Renal cortex interstitium (tissue), 11 donors: ENCODE results near the gene C6orf163. TPM values are rescaled to one million over a fixed set of nuclear protein-coding genes. Genes with fewer than 3 reads are reported as not detected.
A peak's percentile ranks its signal among the peaks of the same experiment; 100 is the strongest.

ENCODE experiments used
- DNase-seq, 11 donors: peaks; one replicate each; pipeline ENCODE4 v3.0.0-alpha.2; 2013; ENCODE audit warnings: low read depth in 9 of 11, low spot score in 4 of 11; ENCODE audit errors: extremely low read depth in 1 of 11
- polyA plus RNA-seq, 3 donors: library from polyadenylated mRNA; unstranded; fragments of 120-200 nt; gene quantifications; one replicate each; pipeline ENCODE4 v1.2.1, GENCODE V29; 2013; ENCODE audit not compliant: insufficient read length in 3 of 3

C6orf163 gene
- polyA plus RNA-seq, 3 donors = 2.7 to 7.5 (median 3.0) TPM

GRCh38 chr6:87349896-87350295, 5.3 kb downstream of the C6orf163 start:
- DNase-seq = no peak

DNA sequence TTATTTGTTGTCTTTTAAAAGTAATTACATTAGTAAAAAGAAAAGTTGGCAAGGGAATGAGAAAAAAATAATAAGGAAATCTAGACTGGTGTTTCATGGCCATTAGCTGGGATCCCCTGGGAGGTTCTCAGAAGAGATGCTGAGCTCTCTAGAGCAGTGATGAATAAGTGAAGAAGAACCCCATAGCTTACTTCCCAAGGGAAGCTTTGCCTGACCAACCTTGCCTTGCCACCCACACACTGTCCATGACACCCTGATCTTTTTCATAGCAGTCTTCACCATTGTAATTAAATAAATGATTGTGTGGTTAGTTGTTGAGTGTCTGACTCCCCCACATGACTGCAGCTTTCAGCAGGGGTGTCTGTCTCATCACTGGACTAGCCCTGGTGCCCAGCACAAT, 5.9 kb downstream of the C6orf163 start:
- DNase-seq = no peak

DNA sequence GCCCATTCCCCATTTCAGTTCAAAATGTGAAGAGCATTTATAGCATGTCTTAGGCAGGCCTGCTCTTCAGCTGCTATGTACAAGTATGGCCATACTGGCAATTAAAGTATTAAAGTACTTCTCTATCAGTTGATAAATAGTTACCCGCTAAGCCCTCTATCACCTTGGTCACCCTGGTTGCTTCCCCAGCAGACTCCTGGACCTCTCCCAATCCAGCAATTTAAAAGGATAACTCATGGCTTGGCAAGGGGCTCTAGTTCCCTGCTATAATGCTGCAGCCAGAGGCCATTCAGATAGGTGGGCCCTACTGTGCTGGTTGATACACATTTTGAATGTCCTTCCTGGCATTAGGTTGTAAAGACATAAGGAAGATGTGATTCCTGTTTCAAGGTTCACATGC, 7.0 kb downstream of the C6orf163 start:
- no peak for DNase-seq

DNA sequence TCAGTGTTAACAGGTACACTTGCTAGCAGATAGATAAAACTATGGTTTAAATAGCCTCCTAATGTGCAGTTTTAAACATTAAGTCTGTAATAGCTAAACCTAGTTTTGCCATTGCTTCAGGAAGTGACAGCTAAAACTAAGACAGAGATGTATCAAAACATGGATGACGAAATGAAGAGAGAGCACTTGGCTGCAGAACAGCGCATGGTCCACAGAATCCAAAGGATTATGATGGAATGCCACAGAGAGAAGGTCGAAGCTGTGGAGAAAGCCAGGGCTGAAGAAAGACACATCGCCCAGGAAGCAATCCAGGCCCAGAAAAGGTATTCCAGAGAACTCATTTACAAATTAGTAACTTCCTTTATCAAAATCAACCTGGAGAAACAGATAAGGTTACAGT, 11.6 kb downstream of the C6orf163 start:
- DNase-seq = no peak

DNA sequence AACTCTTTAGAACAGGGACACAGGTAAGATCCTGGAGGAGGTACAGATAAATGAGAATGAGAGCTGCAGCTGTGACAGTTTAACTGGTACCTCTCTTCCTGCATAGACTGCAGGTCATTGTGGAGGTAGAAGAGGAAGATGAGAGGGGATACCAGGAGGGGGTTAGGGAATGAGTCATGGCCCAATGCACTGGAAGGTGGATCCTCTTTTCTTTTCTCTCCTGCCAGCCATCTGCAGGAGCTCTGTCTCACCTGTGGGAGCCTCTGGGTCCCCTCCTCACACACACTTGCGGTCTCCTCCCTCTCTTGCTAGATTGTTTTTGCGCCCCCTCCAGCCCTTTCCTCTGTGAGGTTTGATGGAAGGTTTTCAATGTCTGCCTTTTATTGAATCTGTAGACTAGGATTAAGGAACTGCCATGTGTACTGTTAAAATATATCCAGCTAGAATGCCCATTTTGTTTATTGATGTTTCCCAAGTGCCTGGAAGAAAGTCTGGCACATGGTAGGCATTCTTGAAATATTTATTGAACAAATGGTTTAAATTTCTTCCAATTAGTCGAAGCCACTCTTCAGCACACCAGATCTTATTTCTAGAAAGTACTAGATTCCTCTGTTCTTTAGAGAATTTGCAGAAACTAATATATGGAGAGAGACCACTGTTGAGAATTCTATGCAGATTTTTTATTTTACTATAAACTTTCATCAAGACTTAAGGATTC, 13.0 kb downstream of the C6orf163 start:
- no peak for DNase-seq

- no peak for DNase-seq
These were observed 20.1 kb downstream of the C6orf163 start for GRCh38 chr6:87364602-87365252.

DNA sequence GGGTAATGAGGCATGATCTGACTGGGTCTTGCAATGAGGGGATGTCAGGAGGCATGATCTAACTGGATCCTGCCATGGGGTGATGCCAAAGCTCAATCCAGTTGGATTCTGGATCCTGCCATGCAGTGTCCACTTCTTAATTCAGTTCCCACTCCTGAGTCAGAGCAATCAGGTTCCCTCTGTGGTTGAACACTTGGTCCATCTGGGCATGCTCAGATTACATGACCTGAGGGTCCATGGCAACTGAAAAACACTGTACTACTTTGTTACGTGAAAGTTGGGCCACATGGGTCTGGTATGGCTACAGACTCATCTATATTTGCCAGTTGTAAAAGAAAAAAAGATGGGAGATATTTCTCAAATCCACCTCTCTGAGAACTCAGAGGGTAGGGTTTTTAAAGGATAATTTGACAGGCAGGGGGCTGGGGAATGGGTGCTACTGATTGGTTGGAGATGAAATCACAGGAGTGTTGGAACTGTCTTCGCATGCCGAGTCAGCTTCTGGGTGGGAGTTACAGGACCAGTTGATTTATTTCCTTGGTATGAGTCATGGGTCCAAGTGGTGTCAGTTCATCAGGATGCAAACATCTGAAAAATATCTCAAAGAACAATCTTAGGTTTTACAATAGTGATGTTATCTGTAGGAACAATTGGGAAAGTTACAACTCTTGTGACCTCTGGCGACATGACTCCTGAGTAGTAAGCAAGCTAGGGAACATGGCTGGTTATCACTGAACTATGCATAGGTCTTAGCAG, 21.6 kb downstream of the C6orf163 start:
- no peak for DNase-seq

DNA sequence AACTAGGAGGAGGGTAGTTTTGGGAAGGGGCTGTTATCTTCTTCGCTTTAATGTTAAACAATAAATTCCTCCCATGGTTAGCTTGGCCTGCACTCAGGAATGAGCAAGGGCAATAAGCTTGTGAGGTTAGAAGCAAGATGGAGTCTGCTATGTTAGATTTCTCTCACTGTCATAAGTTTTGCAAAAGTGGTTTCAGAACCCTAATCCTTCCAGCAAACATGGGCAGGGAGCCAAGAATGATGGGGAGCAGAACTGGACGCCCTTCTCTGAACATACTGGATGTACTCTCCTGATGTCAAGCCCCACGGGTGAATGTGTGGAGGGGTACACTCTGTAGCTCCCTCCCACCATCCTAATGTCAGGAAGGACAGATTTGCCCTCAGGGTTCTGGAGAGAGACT, 22.3 kb downstream of the C6orf163 start:
- no peak for DNase-seq

DNA sequence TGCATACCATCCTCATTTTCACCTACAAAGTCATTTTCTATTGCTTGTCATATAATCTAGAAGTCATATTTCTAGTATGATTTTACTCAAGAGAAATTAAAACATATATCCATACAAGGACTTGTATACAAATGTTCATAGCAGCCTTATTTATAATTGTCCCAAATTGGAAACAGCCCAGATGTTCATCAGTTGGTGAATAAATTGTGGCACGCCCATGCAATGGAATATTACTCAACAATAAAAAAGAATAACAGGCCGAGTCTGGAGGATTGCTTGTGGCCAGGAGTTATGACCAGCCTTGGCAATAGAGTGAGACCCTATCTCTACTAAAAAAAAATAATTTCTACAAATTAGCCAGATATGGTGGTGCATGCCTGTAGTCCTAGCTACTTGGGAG, 28.8 kb downstream of the C6orf163 start:
- DNase-seq = no peak

- no peak for DNase-seq
These were observed 30.7 kb downstream of the C6orf163 start for GRCh38 chr6:87375315-87375714.

DNA sequence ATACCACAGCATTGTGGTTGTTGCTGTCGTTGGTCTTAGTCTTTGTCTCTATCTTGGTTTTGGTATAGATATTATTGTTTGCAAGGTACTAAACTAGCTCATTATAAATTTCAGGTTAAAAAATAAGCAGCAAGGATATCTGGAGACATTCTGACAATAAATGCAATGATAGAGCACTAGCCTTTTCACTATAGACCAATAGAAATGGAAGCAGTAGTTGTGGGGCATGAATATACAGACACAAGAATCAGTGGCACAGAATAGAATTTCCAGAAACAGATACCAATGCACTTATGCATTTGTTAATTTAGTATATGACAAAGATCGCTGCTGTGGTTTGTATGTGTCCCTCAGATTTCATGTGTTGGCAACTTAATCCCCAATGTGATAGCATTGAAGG, 32.0 kb downstream of the C6orf163 start:
- no peak for DNase-seq

- DNase-seq = no peak
These were observed 34.3 kb downstream of the C6orf163 start for GRCh38 chr6:87378947-87379346.

GRCh38 chr6:87382861-87383260, 38.2 kb downstream of the C6orf163 start:
- DNase-seq = no peak

- no peak for DNase-seq
These were observed 39.4 kb downstream of the C6orf163 start for GRCh38 chr6:87384038-87384437.

DNA sequence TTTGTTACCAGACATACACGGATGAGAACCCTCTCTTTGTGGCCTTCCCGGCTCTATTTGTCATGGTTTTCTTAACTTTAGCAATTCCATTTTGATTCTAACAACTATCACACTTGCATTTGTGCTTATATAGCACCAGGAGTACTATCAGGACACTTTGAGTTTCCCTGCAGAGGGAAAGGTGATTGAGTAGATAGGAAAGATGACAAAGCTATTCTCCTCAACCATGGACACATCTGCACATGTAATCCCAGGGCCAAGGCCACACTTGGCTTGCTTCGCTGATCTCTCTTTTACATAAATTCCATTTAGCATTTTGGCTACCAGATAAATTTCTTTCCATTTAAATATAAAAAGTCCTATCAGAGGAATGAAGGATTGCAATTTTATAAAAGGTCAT, 39.8 kb downstream of the C6orf163 start:
- DNase-seq = no peak

DNA sequence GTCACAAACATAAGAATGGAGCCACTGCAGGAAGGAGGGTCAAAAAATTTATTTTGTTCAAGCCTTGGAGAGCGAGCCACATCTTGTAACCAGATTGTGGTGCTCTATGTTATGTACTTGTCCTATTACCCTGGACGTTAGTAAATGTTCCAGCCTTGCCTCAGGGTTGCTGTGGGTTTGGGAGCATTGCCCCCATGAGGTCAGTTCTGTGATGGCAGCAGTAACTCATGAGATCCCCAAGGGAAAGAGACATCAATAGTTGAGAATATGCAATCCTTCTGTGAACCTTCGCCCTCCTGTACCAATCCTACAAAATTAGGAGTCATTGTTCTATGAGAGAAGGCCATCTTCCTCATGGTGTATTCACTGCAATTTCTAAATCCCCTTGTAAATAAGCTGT, 46.7 kb downstream of the C6orf163 start:
- peak in 1 of 11 donors; percentile 9 for DNase-seq

- peak in 10 of 11 donors; percentile 23 to 69 (median 42) for DNase-seq
These were observed 48.5 kb downstream of the C6orf163 start for GRCh38 chr6:87393026-87393622.

DNA sequence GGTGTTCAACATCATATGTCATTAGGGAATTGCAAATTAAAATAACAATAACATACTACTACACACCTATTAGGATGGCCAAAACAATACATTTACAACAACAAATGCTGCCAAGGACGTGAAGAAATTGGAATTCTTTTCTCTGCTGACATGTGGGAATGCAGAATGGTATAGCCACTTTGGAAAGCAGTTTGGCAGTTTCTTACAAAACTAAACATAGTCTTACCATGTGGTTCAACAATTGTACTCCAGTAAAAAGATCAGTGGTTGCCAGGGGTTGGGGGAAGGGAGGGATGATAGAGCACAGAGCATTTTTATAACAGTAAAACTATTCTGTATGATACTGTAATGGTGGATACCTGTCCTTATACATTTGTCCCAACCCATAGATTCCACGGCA, 50.8 kb downstream of the C6orf163 start:
- no peak for DNase-seq

GRCh38 chr6:87396595-87397392, 52.2 kb downstream of the C6orf163 start:
- DNase-seq = no peak
